PC-3 (cell line): Measurements from ENCODE around the gene SLC46A2. TPM values are rescaled to one million over a fixed set of nuclear protein-coding genes. Genes with fewer than 3 reads are reported as not detected.

Experiments used
- ATAC-seq: fragments of 200-7000 bp; cut with Tn5 transposase; 2 replicates; pipeline ENCODE4 v1.9.1; 2020; ENCODE audit warnings: mild to moderate bottlenecking, moderate library complexity
- BruUV-seq: library from RNA; stranded (reverse); fragments of 400-500 nt; replicated peaks from 2 replicates; lab custom pipeline; 2021; lab: Mats Ljungman, UMichigan
- CTCF ChIA-PET: fragments of 300-600 bp; sonication (Branson Sonifier 250); formaldehyde crosslinking; loops from one replicate; lab custom pipeline; 2022; ENCODE audit warnings: antibody characterized with exemption; lab: Charles Lee
- POLR2A ChIA-PET: fragments of 300-600 bp; sonication (Branson Sonifier 250); formaldehyde crosslinking; loops from one replicate; lab custom pipeline; 2022; ENCODE audit warnings: antibody characterized with exemption; ENCODE audit not compliant: unreplicated experiment; lab: Charles Lee
- DNase-seq: peaks from one replicate; pipeline ENCODE4 v3.0.0-alpha.2; 2015
- H2AFZ ChIP-seq: fragments of 300-600 bp; sonication (generic); 2 replicates; pipeline ENCODE4 v1.6.0; 2016; ENCODE audit warnings: antibody characterized with exemption, low read length
- H3F3A ChIP-seq: fragments of 300-600 bp; sonication (generic); one replicate; pipeline ENCODE4 v1.6.0; 2017; ENCODE audit warnings: antibody characterized with exemption, low read length, control low read depth, mild to moderate bottlenecking; ENCODE audit not compliant: unreplicated experiment
- H3K27ac ChIP-seq: fragments of 300-600 bp; sonication (generic); 2 replicates; pipeline ENCODE4 v1.5.1; 2016; ENCODE audit warnings: mild to moderate bottlenecking, low read length
- H3K27me3 ChIP-seq: fragments of 300-600 bp; sonication (generic); 2 replicates; pipeline ENCODE4 v1.6.1; 2016; ENCODE audit warnings: low read length, mixed read lengths
- H3K36me3 ChIP-seq: fragments of 300-600 bp; sonication (generic); 2 replicates; pipeline ENCODE4 v1.6.1; 2016; ENCODE audit warnings: low read depth, mixed run types, low read length, mixed read lengths
- H3K4me1 ChIP-seq: fragments of 300-600 bp; sonication (generic); 2 replicates; pipeline ENCODE4 v1.5.1; 2016; ENCODE audit warnings: low read length; ENCODE audit not compliant: insufficient read depth
- H3K4me2 ChIP-seq: fragments of 300-600 bp; sonication (generic); 2 replicates; pipeline ENCODE4 v1.6.0; 2016; ENCODE audit warnings: low read length
- H3K4me3 ChIP-seq: fragments of 300-600 bp; sonication (generic); 2 replicates; pipeline ENCODE4 v1.5.1; 2016; ENCODE audit warnings: mild to moderate bottlenecking, low read length, mixed read lengths
- H3K79me2 ChIP-seq: fragments of 300-600 bp; sonication (generic); 2 replicates; pipeline ENCODE4 v1.6.1; 2017; ENCODE audit warnings: low read length, mixed read lengths
- H3K9ac ChIP-seq: fragments of 300-600 bp; sonication (generic); 2 replicates; pipeline ENCODE4 v1.6.0; 2016; ENCODE audit warnings: mild to moderate bottlenecking, low read length
- H3K9me2 ChIP-seq: fragments of 300-600 bp; sonication (generic); replicated peaks from 2 replicates; pipeline ENCODE4 v1.6.1; 2016; ENCODE audit warnings: mixed run types, low read length, mixed read lengths
- H3K9me3 ChIP-seq: fragments of 300-600 bp; sonication (generic); 2 replicates; pipeline ENCODE4 v1.6.1; 2016; ENCODE audit warnings: low read length, mixed read lengths
- H4K20me1 ChIP-seq: fragments of 300-600 bp; sonication (generic); 2 replicates; pipeline ENCODE4 v1.6.1; 2016; ENCODE audit warnings: low read length, mixed read lengths
- CTCF ChIP-seq: fragments of 300-600 bp; sonication (generic); conservative IDR thresholded peaks from 2 replicates; pipeline ENCODE4 v1.5.1; 2017; ENCODE audit warnings: antibody characterized with exemption, low read depth, mild to moderate bottlenecking, low read length
- EZH2 ChIP-seq: fragments of 300-600 bp; sonication (generic); IDR thresholded peaks from one replicate; pipeline ENCODE4 v1.6.1; 2017; ENCODE audit warnings: antibody characterized with exemption, mild to moderate bottlenecking, low read length; ENCODE audit not compliant: unreplicated experiment
- EZH2phosphoT487 ChIP-seq: fragments of 300-600 bp; sonication (generic); IDR thresholded peaks from 2 replicates; pipeline ENCODE4 v1.6.1; 2018; ENCODE audit warnings: mild to moderate bottlenecking, antibody characterized with exemption, low read length, borderline replicate concordance
- intact Hi-C: fragments of 100-400 bp; cut with micrococcal nuclease; formaldehyde crosslinking; loops from 2 replicates; pipeline ENCODE4 v1.9.0; 2023
- total RNA-seq: library from RNA; depleted of rRNA; stranded (reverse); fragments of >200 nt; gene quantifications from 2 replicates; pipeline ENCODE4 v1.2.3, GENCODE V29; 2014

Gene SLC46A2
- total RNA-seq, 1 experiment from 2014 or later, result not detected

DNA sequence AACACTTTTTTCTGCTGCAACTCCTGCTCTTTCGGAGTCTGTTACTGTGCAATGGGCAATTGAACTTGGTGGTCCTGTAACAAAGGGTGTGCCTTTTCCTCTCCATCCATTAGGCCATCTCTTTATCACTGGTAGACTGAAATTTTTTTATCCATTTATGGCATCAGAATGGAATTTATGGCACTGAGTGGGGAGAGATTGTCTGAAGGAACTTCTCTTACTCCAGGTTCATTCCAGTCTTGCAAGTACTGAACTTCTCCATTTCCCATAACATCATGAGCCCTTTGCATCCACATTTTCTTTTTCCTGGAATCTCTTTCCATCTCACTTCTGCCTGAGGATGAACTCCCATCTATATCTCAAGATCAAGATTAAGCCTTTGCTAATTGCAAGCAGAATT, 10.0 kb downstream of the SLC46A2 start:
- Histone ChIP-seq H2AFZ (no peak overlapping the region), H4K20me1 (no peaks in the 10 kb centered on the region), H3K9me2 (no peaks in the 10 kb centered on the region), H3K9ac (no peak overlapping the region; the same call in 1 of the 2 replicates), H3K9me3 (no peaks in the 10 kb centered on the region), H3K27ac (peak overlapping the region; percentile 65), H3K4me1 (peaks cover 58% of the 10 kb centered on the region), H3F3A (no peaks in the 10 kb centered on the region), H3K4me2 (no peak overlapping the region), H3K79me2 (no peaks in the 10 kb centered on the region), H3K36me3 (no peaks in the 10 kb centered on the region), H3K27me3 (no peaks in the 10 kb centered on the region), H3K4me3 (no peak overlapping the region)
- TF ChIP-seq EZH2 (no peak), EZH2phosphoT487 (no peak), CTCF (no peak)
- intact Hi-C loops, result no loop called here
- ATAC-seq (no peak), DNase-seq (no peak)
- ChIA-PET CTCF (no interaction called here), POLR2A (no interaction called here)
- no TSS peak for BruUV-seq

- H3F3A ChIP-seq, result no peaks in the 10 kb centered on the region
- peak overlapping the region; percentile 92 for H3K27ac ChIP-seq
- H3K79me2 ChIP-seq, result no peaks in the 10 kb centered on the region
- no peaks in the 10 kb centered on the region for H3K9me3 ChIP-seq
- H3K4me1 ChIP-seq, result peaks cover 49% of the 10 kb centered on the region
- intact Hi-C loops, result no loop called here
- BruUV-seq, result no TSS peak
- ATAC-seq (peak; percentile 77), DNase-seq (peak; percentile 64)
- H3K36me3 ChIP-seq, result no peaks in the 10 kb centered on the region
- H3K9ac ChIP-seq, result peak overlapping the region; percentile 46
- H3K9me2 ChIP-seq, result no peaks in the 10 kb centered on the region
- H3K4me3 ChIP-seq, result no peak overlapping the region
- H4K20me1 ChIP-seq, result no peaks in the 10 kb centered on the region
- H3K4me2 ChIP-seq, result peak overlapping the region; percentile 59
- no peaks in the 10 kb centered on the region for H3K27me3 ChIP-seq
- CTCF ChIA-PET, result no interaction called here
- H2AFZ ChIP-seq, result no peak overlapping the region
- POLR2A ChIA-PET, result no interaction called here
- TF ChIP-seq EZH2, result no peak
- no peak for TF ChIP-seq EZH2phosphoT487
- TF ChIP-seq CTCF, result no peak
Observed at GRCh38 chr9:112878752-112879151, 11.9 kb downstream of the SLC46A2 start.

DNA sequence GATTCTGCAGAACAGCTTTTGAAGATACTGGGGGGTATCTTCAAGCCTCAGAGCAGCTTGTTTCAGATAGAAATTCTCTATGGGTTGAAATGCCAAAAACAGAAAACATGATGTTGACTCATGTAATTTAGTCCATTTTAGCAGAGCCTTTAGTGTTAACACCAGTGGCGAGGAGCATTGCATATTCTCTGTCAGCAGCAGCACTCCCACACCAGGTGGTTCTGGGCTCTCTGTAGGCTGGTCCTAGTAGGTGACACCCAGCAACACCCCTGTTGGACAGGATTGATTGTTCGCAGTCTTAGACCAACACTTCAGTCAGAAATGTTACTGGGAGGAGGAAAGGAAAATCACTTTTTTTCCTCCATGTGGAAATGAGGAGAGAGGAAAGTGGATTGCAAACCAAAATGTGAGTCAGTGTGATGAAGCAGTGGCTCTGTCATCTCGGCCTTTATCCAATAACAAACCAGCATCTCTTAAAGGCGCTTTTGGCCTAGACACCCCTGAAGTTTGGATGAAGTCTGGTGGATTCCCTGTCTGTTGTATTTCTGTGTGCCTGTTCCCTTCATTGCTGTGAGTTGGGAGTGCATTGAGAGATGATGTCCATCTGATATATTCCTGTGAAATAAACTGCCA, 16.8 kb downstream of the SLC46A2 start:
- no TSS peak for BruUV-seq
- H3K9me3 ChIP-seq, result no peaks in the 10 kb centered on the region
- H3K27me3 ChIP-seq, result no peaks in the 10 kb centered on the region
- no peak overlapping the region for H3K4me2 ChIP-seq
- no peak overlapping the region for H3K27ac ChIP-seq
- H3K9ac ChIP-seq, result no peak overlapping the region
- no peaks in the 10 kb centered on the region for H3K36me3 ChIP-seq
- H4K20me1 ChIP-seq, result no peaks in the 10 kb centered on the region
- peaks cover 42% of the 10 kb centered on the region for H3K4me1 ChIP-seq
- intact Hi-C loops, result no loop called here
- DNase-seq, result no peak
- no peak overlapping the region for H2AFZ ChIP-seq
- H3F3A ChIP-seq, result peaks cover 1% of the 10 kb centered on the region
- CTCF ChIA-PET, result no interaction called here
- no peak for TF ChIP-seq CTCF
- no peak for TF ChIP-seq EZH2phosphoT487
- no peak for TF ChIP-seq EZH2
- no peak overlapping the region for H3K4me3 ChIP-seq
- POLR2A ChIA-PET, result no interaction called here
- no peak for ATAC-seq
- H3K79me2 ChIP-seq, result no peaks in the 10 kb centered on the region
- H3K9me2 ChIP-seq, result no peaks in the 10 kb centered on the region
